ENCODE data around the gene PNPLA3.

Gene PNPLA3

DNA sequence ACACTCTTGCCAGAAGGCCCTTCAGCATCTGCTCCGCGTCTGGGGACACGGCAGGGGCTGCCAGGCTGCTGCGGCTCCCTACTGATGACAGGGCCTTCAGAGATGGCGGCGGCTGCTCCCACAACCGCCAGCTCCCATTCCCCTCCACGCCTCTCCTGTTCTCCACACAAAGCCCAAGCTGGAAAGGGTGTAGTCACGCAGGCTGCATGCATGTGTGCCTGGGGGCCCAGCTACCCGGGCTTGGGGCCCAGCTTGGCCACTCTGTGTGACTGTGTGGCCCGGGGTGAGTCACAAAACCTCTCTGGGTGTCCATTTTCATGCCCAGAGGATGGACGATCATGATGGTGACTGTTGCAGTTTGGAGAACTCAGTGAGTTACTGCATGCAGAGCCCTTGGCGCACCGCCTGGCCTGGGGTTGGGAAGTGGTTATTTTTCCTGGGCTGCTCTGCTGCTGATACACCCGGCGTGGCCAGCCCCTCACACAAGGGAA, 68.8 kb downstream of the PNPLA3 start:
- no peak for DNase-seq (ENCODE audit: low read depth in 3 of 3)

- DNase-seq (ENCODE audit: low read depth in 3 of 3) = peak; percentile 23 to 29 (median 24)
Observed at GRCh38 chr22:43993072-43993760, 69.6 kb downstream of the PNPLA3 start.

GRCh38 chr22:43994006-43994405, 70.4 kb downstream of the PNPLA3 start:
- no peak for DNase-seq (ENCODE audit: low read depth in 3 of 3)

DNA sequence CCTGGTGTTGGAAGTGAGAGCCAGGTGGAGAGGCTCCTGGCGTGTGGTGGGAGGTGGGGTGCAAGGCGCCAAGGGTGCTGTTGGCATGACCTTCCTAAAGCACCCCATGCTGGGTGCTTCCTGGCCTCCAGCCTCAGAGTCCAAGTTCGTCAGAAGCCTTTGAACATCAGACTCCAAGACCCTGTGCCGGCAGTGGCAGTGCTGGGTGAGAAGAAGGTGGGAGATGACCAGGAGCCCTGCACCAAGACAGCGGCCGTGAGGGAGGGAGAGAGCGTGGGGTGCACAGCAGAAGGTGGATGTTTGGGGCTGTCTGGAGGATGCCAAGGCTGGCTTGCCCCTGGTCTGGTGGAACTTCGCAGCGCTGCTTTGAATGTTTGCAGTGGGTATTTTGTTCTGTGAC, 70.8 kb downstream of the PNPLA3 start:
- no peak for DNase-seq (ENCODE audit: low read depth in 3 of 3)

DNA sequence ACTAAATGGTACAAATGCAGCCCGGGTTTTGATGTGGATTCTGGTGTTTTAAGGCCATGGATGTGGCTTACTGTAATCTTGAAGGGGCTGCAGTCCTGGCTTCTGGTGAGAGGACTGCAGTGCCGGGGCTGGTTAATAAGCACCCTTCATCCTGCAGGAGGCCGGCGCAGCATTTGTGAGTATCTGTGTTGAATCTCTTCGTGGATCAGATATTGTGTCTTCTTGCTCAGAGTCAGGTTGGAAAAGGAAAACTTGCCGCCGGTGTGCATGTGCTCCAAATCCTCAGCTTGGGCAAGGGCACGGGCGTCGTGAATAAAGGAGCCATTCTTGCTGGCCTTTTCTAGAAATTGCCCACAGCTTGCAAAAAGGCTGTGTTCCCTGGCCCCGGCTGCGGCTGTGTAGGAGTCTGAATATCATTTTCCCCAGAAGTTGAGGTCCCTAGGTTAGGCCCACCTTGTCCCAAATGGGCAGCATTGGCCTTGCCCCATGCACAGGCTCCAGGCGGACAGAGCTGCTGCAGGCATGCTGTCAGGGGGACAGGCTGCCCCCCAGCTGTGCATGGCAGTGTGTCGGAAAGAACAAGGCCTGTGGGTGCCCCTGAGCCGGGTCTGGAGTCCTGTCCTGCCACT, 71.6 kb downstream of the PNPLA3 start:
- DNase-seq (ENCODE audit: low read depth in 3 of 3) = no peak

DNA sequence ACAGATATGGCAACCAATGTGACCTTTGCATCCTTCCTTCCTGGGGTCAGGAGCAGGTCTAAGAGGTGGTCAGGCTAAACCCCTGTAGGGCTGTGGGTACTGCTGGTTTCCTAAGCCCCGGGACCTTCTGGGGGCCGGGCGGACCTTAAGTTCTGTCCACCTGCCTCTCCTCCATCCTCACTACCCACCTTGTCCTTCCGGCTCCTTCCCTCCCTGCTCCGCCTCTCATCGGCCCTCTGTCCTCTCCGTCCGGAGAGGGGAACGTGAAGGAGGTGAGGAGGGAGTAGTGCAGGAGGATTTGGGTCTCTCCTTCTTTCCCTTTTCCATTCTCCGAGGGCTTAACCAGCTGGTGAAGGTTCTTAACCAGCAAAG, 72.2 kb downstream of the PNPLA3 start:
- no peak for DNase-seq (ENCODE audit: low read depth in 3 of 3)

GRCh38 chr22:43996170-43996980, 72.8 kb downstream of the PNPLA3 start:
- DNase-seq (ENCODE audit: low read depth in 3 of 3) = peak; percentile 44 to 58 (median 57)

DNA sequence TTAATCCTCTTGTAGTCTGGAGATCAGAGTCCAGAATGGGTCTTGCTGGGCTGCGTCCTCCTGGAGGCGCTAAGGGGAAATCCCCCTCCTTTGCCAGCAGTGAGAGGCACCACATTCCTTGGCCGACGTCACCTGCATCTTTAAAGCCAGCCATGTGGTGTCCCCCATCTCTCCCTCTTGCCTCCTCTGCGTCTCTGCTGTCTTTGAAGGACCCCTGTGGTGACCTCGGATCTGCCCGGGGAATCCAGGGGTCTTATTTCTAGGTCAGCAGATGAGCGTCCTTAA, 73.3 kb downstream of the PNPLA3 start:
- DNase-seq (ENCODE audit: low read depth in 3 of 3) = no peak
